Mucosa of descending colon (tissue), 3 donors: ENCODE measurements around the gene ZNF692. TPM values are rescaled to one million over a fixed set of nuclear protein-coding genes. Genes with fewer than 3 reads are reported as not detected.
"Not testable (repeated sequence)": the region's sequence is repeated elsewhere in the genome, so short reads cannot be mapped to it uniquely, and the experiment has no call there.

Source experiments
- ATAC-seq: fragments of 200-7000 bp; cut with Tn5 transposase; one replicate; pipeline ENCODE4 v1.9.1; 2020; ENCODE audit warnings: mild to moderate bottlenecking, moderate library complexity
- DNase-seq, 3 donors: peaks; one replicate each; pipeline ENCODE4 v3.0.0-alpha.2; 2020
- H3K36me3 ChIP-seq: fragments of 200-600 bp; one replicate; pipeline ENCODE4 v1.8.0; 2021; ENCODE audit warnings: low read depth, mild to moderate bottlenecking
- H3K4me1 ChIP-seq: fragments of 200-600 bp; one replicate; pipeline ENCODE4 v1.8.0; 2021; ENCODE audit warnings: low read depth, mild to moderate bottlenecking
- H3K4me3 ChIP-seq: fragments of 200-600 bp; one replicate; pipeline ENCODE4 v1.8.0; 2021; ENCODE audit warnings: mild to moderate bottlenecking
- H3K9me3 ChIP-seq: fragments of 200-600 bp; one replicate; pipeline ENCODE4 v1.8.0; 2021; ENCODE audit warnings: mild to moderate bottlenecking
- intact Hi-C, 2 donors: fragments of 100-400 bp; cut with DNase I in 1 of 2; cut with micrococcal nuclease in 1 of 2; formaldehyde crosslinking; loops; one replicate each; pipeline versions ENCODE4 v1.11.0 to v1.11.1; 2022; cut with DNase I, micrococcal nuclease
- total RNA-seq, 3 donors: library from RNA; stranded (reverse); fragmentation: NEBNext Ultra II Directional in 2 of 3; extraction: Animal tissue kit (Norgen Biotek cat#: 25700) in 2 of 3; gene quantifications; one replicate each; pipeline versions ENCODE4 v1.2.1 to v1.2.4, GENCODE V29; 2021 to 2023
- TF ChIP-seq, protein P1 (sequence below): fragments of 200-600 bp; IDR thresholded peaks from one replicate; pipeline ENCODE4 v1.8.0; 2022; ENCODE audit warnings: antibody characterized with exemption, mild to moderate bottlenecking
- donor health status: DM: no; HTN: no; CAD: no; lungs with moderate emphysema.
- donor health status: DM: no; HTN: no; CAD: no.
- donor health status: DM: no; HTN: yes; CAD: no.

ZNF692 gene
- total RNA-seq, 3 donors from 2014 or later: 26.7 to 51.7 (median 43.6) TPM

DNA sequence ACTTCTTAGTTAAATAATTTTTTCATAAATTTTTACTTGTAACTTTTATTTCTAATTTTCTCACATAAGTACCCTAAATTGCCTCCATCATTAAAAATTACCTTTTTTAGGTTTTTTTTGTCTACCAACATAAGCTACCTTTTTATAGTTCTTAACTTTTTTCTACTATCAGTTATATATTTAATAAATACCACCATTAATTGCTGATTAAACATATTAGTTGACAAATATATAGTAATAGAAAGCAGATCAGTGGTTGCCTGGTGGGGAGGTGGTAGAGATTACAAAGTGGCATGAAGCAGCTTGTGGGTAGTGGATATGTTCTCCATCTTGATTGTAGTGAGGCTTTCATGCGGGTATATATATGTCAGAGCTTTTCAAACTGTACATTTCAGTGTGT, 27.0 kb downstream of the ZNF692 start:
- H3K4me3 ChIP-seq: no peak overlapping the region
- no peaks in the 10 kb centered on the region for H3K36me3 ChIP-seq
- no peak for ATAC-seq
- intact Hi-C loops: no loop called here
- peaks cover 2% of the 10 kb centered on the region for H3K4me1 ChIP-seq
- TF ChIP-seq, protein P1, sequence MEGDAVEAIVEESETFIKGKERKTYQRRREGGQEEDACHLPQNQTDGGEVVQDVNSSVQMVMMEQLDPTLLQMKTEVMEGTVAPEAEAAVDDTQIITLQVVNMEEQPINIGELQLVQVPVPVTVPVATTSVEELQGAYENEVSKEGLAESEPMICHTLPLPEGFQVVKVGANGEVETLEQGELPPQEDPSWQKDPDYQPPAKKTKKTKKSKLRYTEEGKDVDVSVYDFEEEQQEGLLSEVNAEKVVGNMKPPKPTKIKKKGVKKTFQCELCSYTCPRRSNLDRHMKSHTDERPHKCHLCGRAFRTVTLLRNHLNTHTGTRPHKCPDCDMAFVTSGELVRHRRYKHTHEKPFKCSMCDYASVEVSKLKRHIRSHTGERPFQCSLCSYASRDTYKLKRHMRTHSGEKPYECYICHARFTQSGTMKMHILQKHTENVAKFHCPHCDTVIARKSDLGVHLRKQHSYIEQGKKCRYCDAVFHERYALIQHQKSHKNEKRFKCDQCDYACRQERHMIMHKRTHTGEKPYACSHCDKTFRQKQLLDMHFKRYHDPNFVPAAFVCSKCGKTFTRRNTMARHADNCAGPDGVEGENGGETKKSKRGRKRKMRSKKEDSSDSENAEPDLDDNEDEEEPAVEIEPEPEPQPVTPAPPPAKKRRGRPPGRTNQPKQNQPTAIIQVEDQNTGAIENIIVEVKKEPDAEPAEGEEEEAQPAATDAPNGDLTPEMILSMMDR: no peak
- DNase-seq: no peak
- H3K9me3 ChIP-seq: no peaks in the 10 kb centered on the region

- DNase-seq, H3K4me1 ChIP-seq, H3K4me3 ChIP-seq, ATAC-seq, H3K9me3 ChIP-seq, H3K36me3 ChIP-seq, intact Hi-C loops: not testable (repeated sequence)
These were observed 28.2 kb downstream of the ZNF692 start for GRCh38 chr1:248830718-248831017.

GRCh38 chr1:248828845-248829244, 30.0 kb downstream of the ZNF692 start:
- intact Hi-C loops: no loop called here
- peaks cover 16% of the 10 kb centered on the region for H3K4me1 ChIP-seq
- no peak overlapping the region for H3K4me3 ChIP-seq
- ATAC-seq (no peak), DNase-seq (no peak)
- H3K36me3 ChIP-seq: peaks cover 6% of the 10 kb centered on the region
- no peaks in the 10 kb centered on the region for H3K9me3 ChIP-seq
- TF ChIP-seq, protein P1: no peak

- peaks cover 6% of the 10 kb centered on the region for H3K36me3 ChIP-seq
- H3K9me3 ChIP-seq: no peaks in the 10 kb centered on the region
- peak within 1 kb of the TSS; percentile 58 for H3K4me3 ChIP-seq
- H3K4me1 ChIP-seq: peaks cover 36% of the 10 kb centered on the region
- ATAC-seq (peak; percentile 95), DNase-seq (peak; percentile 93 to 95 (median 93))
- intact Hi-C loops: no loop called here
- TF ChIP-seq, protein P1: peak; percentile 64
These were observed 32.8 kb downstream of the ZNF692 start, which contains the start of gene SH3BP5L for GRCh38 chr1:248825909-248826760. Gene SH3BP5L (minus strand): TSS chr1:248825915. CDS start chr1:248824935, 980 bp downstream.

- intact Hi-C loops: no loop called here
These were observed 33.3 kb downstream of the ZNF692 start for GRCh38 chr1:248825573-248825908.

DNA sequence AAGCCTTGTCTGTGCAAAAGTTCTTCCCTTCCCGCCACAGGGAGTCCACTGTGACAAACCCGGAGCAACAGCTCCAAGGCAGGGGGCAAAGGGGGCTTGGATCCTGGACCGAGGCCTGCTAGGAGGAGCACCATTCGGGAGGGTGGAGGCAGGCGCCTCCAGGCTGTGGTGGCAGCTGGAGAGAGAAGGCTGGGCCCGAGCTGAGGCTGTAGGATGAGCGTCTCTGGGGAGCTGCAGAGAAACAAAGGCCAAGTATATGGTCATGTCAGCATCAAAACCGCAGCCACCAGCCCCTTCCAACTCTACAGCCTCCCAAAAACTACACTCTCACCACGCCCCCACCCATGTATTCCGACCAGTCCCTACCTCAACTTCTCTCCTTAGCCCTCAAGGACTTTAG, 33.7 kb downstream of the ZNF692 start:
- DNase-seq: peak in 1 of 3 donors; percentile 67
- Histone ChIP-seq H3K9me3 (no peaks in the 10 kb centered on the region), H3K4me3 (peak overlapping the region; percentile 56), H3K36me3 (peaks cover 6% of the 10 kb centered on the region), H3K4me1 (peaks cover 36% of the 10 kb centered on the region)
- no peak for ATAC-seq
- TF ChIP-seq, protein P1: no peak
- intact Hi-C loops: no loop called here

More at GRCh38 chr1:248825573-248825908, 33.3 kb downstream of the ZNF692 start:
- Histone ChIP-seq H3K4me1 (peaks cover 36% of the 10 kb centered on the region), H3K9me3 (no peaks in the 10 kb centered on the region), H3K4me3 (peak overlapping the region; percentile 56), H3K36me3 (peaks cover 6% of the 10 kb centered on the region)
- DNase-seq: no peak
- TF ChIP-seq, protein P1: no peak
- ATAC-seq: peak; percentile 5
